IMR-90 (cell line): Measurements from ENCODE around the gene DNM3.

Experiments
- CTCF ChIP-seq: conservative IDR thresholded peaks from 2 replicates; pipeline ENCODE4 v1.5.1; 2012; ENCODE audit warnings: mild to moderate bottlenecking, low read depth, low read length, improper control_type of control experiment
- POLR2A ChIP-seq: IDR thresholded peaks from 2 replicates; pipeline ENCODE4 v1.6.1; 2012; ENCODE audit warnings: mild to moderate bottlenecking, low read depth, low read length

DNA sequence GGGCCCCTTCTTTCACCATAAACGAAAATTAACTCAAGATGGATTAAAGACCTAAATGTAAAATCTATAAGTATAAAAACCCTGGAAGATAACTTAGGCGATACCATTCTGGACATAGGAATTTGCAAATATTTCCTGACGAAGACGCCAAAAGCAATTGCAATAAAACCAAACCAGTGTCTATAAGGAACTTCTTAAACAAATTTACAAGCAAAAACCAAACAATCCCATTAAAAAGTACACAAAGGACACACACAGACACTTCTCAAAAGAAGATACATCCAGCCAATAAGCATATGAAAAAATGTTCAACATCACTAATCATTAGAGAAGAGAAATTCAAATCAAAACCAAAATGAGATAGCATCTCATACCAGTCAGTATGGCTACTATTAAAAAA, 500.4 kb downstream of the DNM3 start:
- TF ChIP-seq CTCF: no peak
- TF ChIP-seq POLR2A: no peak
